A549 (cell line): ENCODE data around the gene ZIC4. TPM values are rescaled to one million over a fixed set of nuclear protein-coding genes. Genes with fewer than 3 reads are reported as not detected.

Experiments used
- ATAC-seq, 2 experiments: fragments of 200-7000 bp in 1 of 2; fragments of >200 bp in 1 of 2; cut with Nextera tagmentation in 1 of 2; cut with Tn5 transposase in 1 of 2; 3 replicates each; pipeline versions ENCODE4 v1.8.0 to v1.9.1; 2018 to 2020; ENCODE audit warnings: mild to moderate bottlenecking in 1 of 2, moderate library complexity in 1 of 2
- CTCF ChIA-PET: fragments of 300-600 bp; sonication (Branson Sonifier 250); formaldehyde crosslinking; extraction: SDS; loops from one replicate; lab custom pipeline; 2021; ENCODE audit warnings: antibody characterized with exemption, inconsistent platforms; lab: Yijun Ruan, JAX
- POLR2A ChIA-PET: fragments of 350-600 bp; formaldehyde crosslinking; extraction: SDS; loops from one replicate; lab custom pipeline; 2021; ENCODE audit warnings: antibody characterized with exemption, inconsistent platforms; lab: Yijun Ruan, JAX
- DNase-seq, 2 experiments: peaks; one replicate each; pipeline versions ENCODE4 v3.0.0 to v3.0.0-alpha.2; 2011 to 2016; ENCODE audit warnings: low read depth in 1 of 2, low spot score in 1 of 2
- FAIRE-seq: peaks from 2 replicates; lab custom pipeline; 2011; peaks lifted over from hg19 to GRCh38; lab: Jason Lieb, UNC
- H3K27ac ChIP-seq, 2 experiments: fragments of >200 bp; sonication (Bioruptor Twin); formaldehyde crosslinking; 3 replicates each; pipeline ENCODE4 v1.5.1; 2016 to 2017
- H3K4me1 ChIP-seq: fragments of >200 bp; sonication (Bioruptor Twin); formaldehyde crosslinking; 3 replicates; pipeline ENCODE4 v1.6.1; 2016
- H3K4me2 ChIP-seq: fragments of >200 bp; sonication (Bioruptor Twin); formaldehyde crosslinking; 3 replicates; pipeline ENCODE4 v1.6.1; 2016
- H3K4me3 ChIP-seq: fragments of >200 bp; sonication (Bioruptor Twin); formaldehyde crosslinking; 3 replicates; pipeline ENCODE4 v1.5.1; 2016
- H3K9me3 ChIP-seq: fragments of >200 bp; sonication (Bioruptor Twin); formaldehyde crosslinking; 3 replicates; pipeline ENCODE4 v1.6.1; 2016
- BHLHE40 ChIP-seq: IDR thresholded peaks from 2 replicates; pipeline ENCODE4 v1.6.1; 2012; ENCODE audit warnings: low read depth, low read length, inconsistent platforms
- CBX2 ChIP-seq: fragments of 200-600 bp; sonication (generic); IDR thresholded peaks from 2 replicates; pipeline ENCODE4 v1.6.1; 2016; ENCODE audit warnings: low read depth, mild to moderate bottlenecking, borderline replicate concordance
- CHD2 ChIP-seq: fragments of 150-350 bp; IDR thresholded peaks from 2 replicates; pipeline ENCODE4 v1.6.1; 2014; ENCODE audit warnings: low read length; ENCODE audit not compliant: partially characterized antibody
- EP300 ChIP-seq, 2 experiments: fragments of >200 bp; sonication (Bioruptor Twin); formaldehyde crosslinking; IDR thresholded peaks; 2 replicates in 1 of 2; 3 replicates in 1 of 2; pipeline ENCODE4 v1.6.1; 2016 to 2017
- ESRRA ChIP-seq: fragments of 150-350 bp; IDR thresholded peaks from 2 replicates; pipeline ENCODE4 v1.6.1; 2014; ENCODE audit warnings: mild to moderate bottlenecking, low read length, borderline replicate concordance
- FOSB ChIP-seq: fragments of 250-450 bp; sonication (Bioruptor Pico); IDR thresholded peaks from 2 replicates; pipeline ENCODE4 v1.5.0; 2020; ENCODE audit warnings: mild to moderate bottlenecking, moderate library complexity
- FOSL2 ChIP-seq, 2 experiments: fragments of 450-650 bp in 1 of 2; fragments of >200 bp in 1 of 2; sonication (Bioruptor Twin) in 1 of 2; formaldehyde crosslinking; IDR thresholded peaks; 2 replicates each; pipeline versions ENCODE4 v1.5.0 to v1.6.1; 2016 to 2020; ENCODE audit warnings: mild to moderate bottlenecking in 1 of 2, moderate library complexity in 1 of 2
- FOXS1 ChIP-seq: fragments of 250-450 bp; sonication (Bioruptor Pico); IDR thresholded peaks from 2 replicates; pipeline ENCODE4 v1.5.0; 2020; ENCODE audit warnings: mild to moderate bottlenecking, moderate library complexity
- HDAC2 ChIP-seq: fragments of 200-600 bp; sonication (generic); IDR thresholded peaks from 2 replicates; pipeline ENCODE4 v1.6.1; 2016
- HEYL ChIP-seq: fragments of 250-450 bp; sonication (Bioruptor Pico); IDR thresholded peaks from 2 replicates; pipeline ENCODE4 v1.8.0; 2021; ENCODE audit warnings: mild to moderate bottlenecking, moderate library complexity
- HOXA7 ChIP-seq: fragments of 250-450 bp; sonication (Bioruptor Pico); IDR thresholded peaks from 2 replicates; pipeline ENCODE4 v1.5.0; 2020; ENCODE audit warnings: mild to moderate bottlenecking, moderate library complexity
- HOXB5 ChIP-seq: fragments of 250-450 bp; sonication (Bioruptor Pico); IDR thresholded peaks from 2 replicates; pipeline ENCODE4 v1.5.0; 2020; ENCODE audit warnings: mild to moderate bottlenecking, moderate library complexity
- JUN ChIP-seq, 2 experiments: fragments of >200 bp; sonication (Bioruptor Twin); formaldehyde crosslinking; IDR thresholded peaks; 2 replicates in 1 of 2; 3 replicates in 1 of 2; pipeline ENCODE4 v1.6.1; 2016 to 2017
- NR3C1 ChIP-seq: fragments of >200 bp; sonication (Bioruptor Twin); formaldehyde crosslinking; IDR thresholded peaks from 3 replicates; pipeline ENCODE4 v1.6.1; 2017
- POLR2A ChIP-seq: IDR thresholded peaks from 2 replicates; pipeline ENCODE4 v1.6.1; 2012; ENCODE audit warnings: mild to moderate bottlenecking, low read length
- POLR2AphosphoS2 ChIP-seq: conservative IDR thresholded peaks from 2 replicates; pipeline ENCODE4 v1.6.1; 2012; ENCODE audit warnings: low read length, improper control_type of control experiment, inconsistent platforms
- RARB ChIP-seq: fragments of 250-450 bp; sonication (Bioruptor Pico); IDR thresholded peaks from 2 replicates; pipeline ENCODE4 v1.8.0; 2021; ENCODE audit warnings: mild to moderate bottlenecking, moderate library complexity
- RCOR1 ChIP-seq: fragments of 150-350 bp; IDR thresholded peaks from 2 replicates; pipeline ENCODE4 v1.6.1; 2014; ENCODE audit warnings: antibody characterized with exemption, low read length, low read depth
- RNF2 ChIP-seq: fragments of 200-600 bp; sonication (generic); IDR thresholded peaks from 2 replicates; pipeline ENCODE4 v1.6.1; 2016; ENCODE audit warnings: low read depth, mild to moderate bottlenecking, antibody characterized with exemption, moderate library complexity, borderline replicate concordance
- SMC3 ChIP-seq: fragments of >200 bp; sonication (Bioruptor Twin); formaldehyde crosslinking; IDR thresholded peaks from 3 replicates; pipeline ENCODE4 v1.6.1; 2018; ENCODE audit warnings: inconsistent platforms
- SREBF2 ChIP-seq: fragments of 450-650 bp; IDR thresholded peaks from 2 replicates; pipeline ENCODE4 v1.6.1; 2014; ENCODE audit warnings: mild to moderate bottlenecking, moderate library complexity
- WGBS: methylation state at CpG from one replicate; pipeline ENCODE4 v1.1.6; 2017; ENCODE audit errors: missing lambda C conversion rate; 5-methylcytosine and 5-hydroxymethylcytosine counted together
- polyA plus RNA-seq, 4 experiments: library from polyadenylated mRNA; depleted of rRNA in 3 of 4; stranded (reverse); fragments of >200 nt; fragmentation: RNase III in 1 of 4; extraction: RNeasy Plus Mini Kit Qiagen cat#74134 plus additional on column Dnase treatment in 1 of 4; gene quantifications; 2 replicates in 3 of 4; 3 replicates in 1 of 4; pipeline ENCODE4 v1.2.3, GENCODE V29; 2011 to 2017
- TF ChIP-seq, protein P1 (sequence below): fragments of >200 bp; sonication (Bioruptor Twin); formaldehyde crosslinking; IDR thresholded peaks from 3 replicates; pipeline ENCODE4 v1.6.1; 2016
- TF ChIP-seq, protein P2 (sequence below): fragments of >200 bp; sonication (Bioruptor Twin); formaldehyde crosslinking; IDR thresholded peaks from 3 replicates; pipeline ENCODE4 v1.5.1; 2016
- TF ChIP-seq, protein P3 (sequence below): IDR thresholded peaks from 2 replicates; pipeline ENCODE4 v1.6.1; 2012
- TF ChIP-seq, protein P4 (sequence below): IDR thresholded peaks from 2 replicates; pipeline ENCODE4 v1.6.1; 2012

Gene ZIC4
- polyA plus RNA-seq, 2 of the 4 experiments (the other 2 are of a cell fraction): not detected

DNA sequence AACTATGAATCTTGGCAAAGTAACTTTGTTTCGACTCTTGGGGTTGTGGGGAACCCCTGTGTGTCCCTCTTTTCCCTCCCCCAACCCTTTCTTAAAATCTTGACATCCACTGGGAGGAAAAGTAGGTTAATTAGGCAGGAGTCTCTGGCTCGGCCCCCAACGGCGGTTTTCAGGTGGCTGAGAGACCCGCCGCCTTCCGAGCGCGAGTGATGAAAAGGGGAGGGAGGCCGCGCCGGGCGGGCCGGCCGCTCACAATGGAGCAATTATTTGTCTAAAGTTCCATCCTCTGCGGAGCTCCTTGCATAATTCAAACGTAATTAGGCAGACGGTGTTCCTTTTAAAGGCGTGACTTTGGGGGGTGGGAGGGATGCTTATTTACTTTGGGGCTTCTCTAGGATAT is 51.7 kb downstream of the ZIC4 start:
- TF ChIP-seq SMC3 (no peak), FOSL2 (IDR thresholded peaks at IDR 0.05) (no peak), FOSL2 (CRISPR knock-in tag; IDR thresholded peaks at IDR 0.05) (no peak), FOSB (CRISPR knock-in tag) (no peak)
- TF ChIP-seq, protein P1, sequence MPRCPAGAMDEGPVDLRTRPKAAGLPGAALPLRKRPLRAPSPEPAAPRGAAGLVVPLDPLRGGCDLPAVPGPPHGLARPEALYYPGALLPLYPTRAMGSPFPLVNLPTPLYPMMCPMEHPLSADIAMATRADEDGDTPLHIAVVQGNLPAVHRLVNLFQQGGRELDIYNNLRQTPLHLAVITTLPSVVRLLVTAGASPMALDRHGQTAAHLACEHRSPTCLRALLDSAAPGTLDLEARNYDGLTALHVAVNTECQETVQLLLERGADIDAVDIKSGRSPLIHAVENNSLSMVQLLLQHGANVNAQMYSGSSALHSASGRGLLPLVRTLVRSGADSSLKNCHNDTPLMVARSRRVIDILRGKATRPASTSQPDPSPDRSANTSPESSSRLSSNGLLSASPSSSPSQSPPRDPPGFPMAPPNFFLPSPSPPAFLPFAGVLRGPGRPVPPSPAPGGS: no peak
- TF ChIP-seq, protein P2, sequence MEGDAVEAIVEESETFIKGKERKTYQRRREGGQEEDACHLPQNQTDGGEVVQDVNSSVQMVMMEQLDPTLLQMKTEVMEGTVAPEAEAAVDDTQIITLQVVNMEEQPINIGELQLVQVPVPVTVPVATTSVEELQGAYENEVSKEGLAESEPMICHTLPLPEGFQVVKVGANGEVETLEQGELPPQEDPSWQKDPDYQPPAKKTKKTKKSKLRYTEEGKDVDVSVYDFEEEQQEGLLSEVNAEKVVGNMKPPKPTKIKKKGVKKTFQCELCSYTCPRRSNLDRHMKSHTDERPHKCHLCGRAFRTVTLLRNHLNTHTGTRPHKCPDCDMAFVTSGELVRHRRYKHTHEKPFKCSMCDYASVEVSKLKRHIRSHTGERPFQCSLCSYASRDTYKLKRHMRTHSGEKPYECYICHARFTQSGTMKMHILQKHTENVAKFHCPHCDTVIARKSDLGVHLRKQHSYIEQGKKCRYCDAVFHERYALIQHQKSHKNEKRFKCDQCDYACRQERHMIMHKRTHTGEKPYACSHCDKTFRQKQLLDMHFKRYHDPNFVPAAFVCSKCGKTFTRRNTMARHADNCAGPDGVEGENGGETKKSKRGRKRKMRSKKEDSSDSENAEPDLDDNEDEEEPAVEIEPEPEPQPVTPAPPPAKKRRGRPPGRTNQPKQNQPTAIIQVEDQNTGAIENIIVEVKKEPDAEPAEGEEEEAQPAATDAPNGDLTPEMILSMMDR: no peak
- ATAC-seq (no peak), FAIRE-seq (no peak), DNase-seq (no peak)
- POLR2A ChIA-PET: no interaction called here
- Histone ChIP-seq H3K4me3 (no peak overlapping the region), H3K4me1 (no peaks in the 10 kb centered on the region), H3K27ac (no peak overlapping the region), H3K9me3 (no peaks in the 10 kb centered on the region), H3K4me2 (no peak overlapping the region)
- CTCF ChIA-PET: no interaction called here
- WGBS: 60% methylated on average over 19 of the region's 19 CpGs

DNA sequence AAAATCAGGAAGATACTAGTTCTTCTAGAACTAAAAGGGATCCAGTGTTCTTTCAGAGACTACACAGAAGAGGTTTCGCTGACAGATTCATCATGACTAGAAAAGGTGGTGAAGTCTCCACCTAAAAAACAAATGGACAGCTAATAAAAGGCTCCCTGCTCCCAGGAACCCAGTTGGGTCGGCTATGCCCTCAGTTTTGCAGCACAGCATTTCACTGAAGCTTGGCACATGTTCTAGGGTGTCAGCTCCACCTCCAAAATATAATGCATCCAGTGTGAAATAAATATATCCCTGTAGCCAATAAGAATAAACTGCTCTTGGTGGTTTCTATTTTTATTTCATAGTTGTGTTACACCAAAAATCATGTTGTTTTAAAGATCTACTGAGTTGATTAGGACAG is 55.0 kb downstream of the ZIC4 start:
- Histone ChIP-seq H3K9me3 (no peaks in the 10 kb centered on the region), H3K4me2 (no peak overlapping the region), H3K4me1 (no peaks in the 10 kb centered on the region), H3K4me3 (no peak overlapping the region), H3K27ac (no peak overlapping the region)
- ChIA-PET POLR2A (no interaction called here), CTCF (no interaction called here)
- FAIRE-seq (no peak), DNase-seq (no peak), ATAC-seq (no peak)
- no peak for TF ChIP-seq RARB (CRISPR knock-in tag)
- TF ChIP-seq, protein P1: no peak
- TF ChIP-seq RNF2: no peak
- no peak for TF ChIP-seq RCOR1
- TF ChIP-seq EP300 (IDR thresholded peaks at IDR 0.05): no peak
- no peak for TF ChIP-seq FOXS1 (CRISPR knock-in tag)
- WGBS: 1% methylated on average over 2 of the region's 2 CpGs

DNA sequence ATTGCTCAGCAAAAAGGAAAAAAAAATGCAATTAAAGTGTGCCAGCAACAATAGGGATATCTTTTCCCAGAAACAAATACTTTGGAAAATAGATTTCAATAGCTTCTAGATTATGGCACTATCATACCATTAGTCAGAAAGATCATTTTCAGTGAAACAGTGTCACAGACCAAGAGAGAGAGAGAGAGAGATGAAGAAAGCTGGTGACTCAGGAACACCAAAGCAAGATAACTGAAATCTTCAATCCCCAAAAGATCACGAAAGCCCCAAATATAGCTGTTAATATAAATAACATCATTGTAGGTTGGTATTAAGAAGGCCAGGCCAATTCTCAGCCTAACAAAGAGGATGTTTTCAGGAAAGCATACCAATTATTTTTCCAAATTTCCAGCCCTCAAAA is 57.4 kb downstream of the ZIC4 start:
- no peak for DNase-seq
- no peak for ATAC-seq
- TF ChIP-seq RARB (CRISPR knock-in tag): no peak
- TF ChIP-seq, all 56 proteins: peak for 0
- H3K9me3 ChIP-seq: no peaks in the 10 kb centered on the region
- no peak for FAIRE-seq
- CTCF ChIA-PET: no interaction called here
- no peak overlapping the region for H3K4me2 ChIP-seq
- H3K27ac ChIP-seq: no peak overlapping the region
- no peaks in the 10 kb centered on the region for H3K4me1 ChIP-seq
- 6% methylated on average over 1 of the region's 1 CpG for WGBS
- no peak overlapping the region for H3K4me3 ChIP-seq
- POLR2A ChIA-PET: no interaction called here

DNA sequence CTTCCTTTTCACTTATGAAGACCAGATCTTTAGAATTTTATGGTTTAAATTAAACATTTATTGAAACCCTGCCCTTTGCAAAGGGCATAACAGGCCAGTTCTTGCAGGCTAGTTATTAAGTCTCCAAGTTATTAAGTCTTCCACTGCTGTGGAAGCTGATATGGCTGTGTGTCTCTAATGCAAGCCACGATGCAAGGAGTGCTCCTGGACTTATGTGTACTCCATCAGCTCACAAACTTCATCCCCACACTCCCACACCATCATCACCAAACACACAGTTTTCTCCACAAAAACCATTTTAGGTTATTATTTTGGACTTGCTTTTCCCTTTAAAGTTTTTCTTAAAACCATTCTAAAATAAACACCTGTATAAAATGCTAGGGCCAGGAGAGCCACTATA is 62.4 kb downstream of the ZIC4 start:
- Histone ChIP-seq H3K4me3 (no peak overlapping the region), H3K4me2 (no peak overlapping the region), H3K27ac (no peak overlapping the region), H3K9me3 (no peaks in the 10 kb centered on the region), H3K4me1 (no peaks in the 10 kb centered on the region)
- FAIRE-seq (no peak), ATAC-seq (no peak), DNase-seq (no peak)
- no peak for TF ChIP-seq RNF2
- TF ChIP-seq SREBF2: no peak
- POLR2A ChIA-PET: no interaction called here
- CTCF ChIA-PET: no interaction called here
- 0% methylated on average over 1 of the region's 1 CpG for WGBS

DNA sequence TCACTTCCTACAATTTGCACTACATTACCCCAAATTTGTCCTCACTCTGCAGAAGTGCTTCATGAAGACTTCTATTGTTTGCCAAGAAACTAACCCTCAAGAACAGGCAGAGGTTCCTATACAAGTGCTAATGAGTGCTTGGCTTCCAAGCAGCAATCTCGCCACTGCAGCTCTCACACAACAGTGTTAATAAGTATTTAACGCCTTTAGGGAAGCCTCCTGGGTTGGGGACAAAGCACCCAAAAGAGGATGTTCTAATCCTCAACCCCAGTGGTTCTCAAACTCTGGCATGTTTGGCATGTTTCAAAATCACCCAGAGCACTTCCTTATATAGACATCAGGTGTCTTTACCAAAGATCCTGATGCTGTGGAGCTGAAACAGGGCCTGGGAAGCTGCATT is 64.6 kb downstream of the ZIC4 start:
- Histone ChIP-seq H3K4me2 (no peak overlapping the region), H3K4me3 (no peak overlapping the region), H3K27ac (no peak overlapping the region), H3K9me3 (no peaks in the 10 kb centered on the region), H3K4me1 (no peaks in the 10 kb centered on the region)
- CTCF ChIA-PET: no interaction called here
- 0% methylated on average over 2 of the region's 2 CpGs for WGBS
- FAIRE-seq (no peak), ATAC-seq (no peak), DNase-seq (no peak)
- POLR2A ChIA-PET: no interaction called here
- TF ChIP-seq CHD2 (no peak), JUN (IDR thresholded peaks at IDR 0.05) (no peak), CBX2 (no peak), HDAC2 (no peak), HEYL (CRISPR knock-in tag) (no peak), POLR2A (no peak), ESRRA (no peak), POLR2AphosphoS2 (no peak), HOXA7 (CRISPR knock-in tag) (no peak), RARB (CRISPR knock-in tag) (no peak), EP300 (IDR thresholded peaks at IDR 0.05) (no peak), HOXB5 (no peak), NR3C1 (no peak), BHLHE40 (no peak)
- TF ChIP-seq, protein P3, sequence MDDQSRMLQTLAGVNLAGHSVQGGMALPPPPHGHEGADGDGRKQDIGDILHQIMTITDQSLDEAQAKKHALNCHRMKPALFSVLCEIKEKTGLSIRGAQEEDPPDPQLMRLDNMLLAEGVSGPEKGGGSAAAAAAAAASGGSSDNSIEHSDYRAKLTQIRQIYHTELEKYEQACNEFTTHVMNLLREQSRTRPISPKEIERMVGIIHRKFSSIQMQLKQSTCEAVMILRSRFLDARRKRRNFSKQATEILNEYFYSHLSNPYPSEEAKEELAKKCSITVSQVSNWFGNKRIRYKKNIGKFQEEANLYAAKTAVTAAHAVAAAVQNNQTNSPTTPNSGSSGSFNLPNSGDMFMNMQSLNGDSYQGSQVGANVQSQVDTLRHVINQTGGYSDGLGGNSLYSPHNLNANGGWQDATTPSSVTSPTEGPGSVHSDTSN: no peak
- TF ChIP-seq, protein P4, sequence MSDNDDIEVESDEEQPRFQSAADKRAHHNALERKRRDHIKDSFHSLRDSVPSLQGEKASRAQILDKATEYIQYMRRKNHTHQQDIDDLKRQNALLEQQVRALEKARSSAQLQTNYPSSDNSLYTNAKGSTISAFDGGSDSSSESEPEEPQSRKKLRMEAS: no peak
